ENCODE measurements around the gene CRYBB1.
A peak's percentile ranks its signal among the peaks of the same experiment; 100 is the strongest.

Gene CRYBB1
- 0 reads per million in 3 experiments for total RNA-seq

- no peak for DNase-seq
Observed at GRCh38 chr22:26617271-26618199, at the start of gene CRYBB1. CRYBB1 (minus strand) TSS chr22:26618027; CDS start chr22:26616319, 1,708 bp downstream.

- no peak for DNase-seq
Observed at GRCh38 chr22:26667140-26667539, 49.3 kb upstream of the CRYBB1 start.

- DNase-seq, result no peak
Observed at GRCh38 chr22:26665813-26666231, 48.0 kb upstream of the CRYBB1 start.

GRCh38 chr22:26663374-26663923 is 45.6 kb upstream of the CRYBB1 start:
- no peak for DNase-seq

GRCh38 chr22:26662160-26662559 is 44.3 kb upstream of the CRYBB1 start:
- DNase-seq, result no peak

GRCh38 chr22:26660961-26661578 is 43.2 kb upstream of the CRYBB1 start:
- DNase-seq, result no peak

GRCh38 chr22:26660356-26660755 is 42.5 kb upstream of the CRYBB1 start:
- no peak for DNase-seq

- DNase-seq, result peak; percentile 59
Observed at GRCh38 chr22:26658671-26659478, 41.0 kb upstream of the CRYBB1 start.

- DNase-seq, result no peak
Observed at GRCh38 chr22:26658161-26658560, 40.3 kb upstream of the CRYBB1 start.

GRCh38 chr22:26656891-26657851 is 39.3 kb upstream of the CRYBB1 start, which contains the start of gene MIAT:
MIAT (plus strand) TSS chr22:26657588.
- DNase-seq, result peak; percentile 63

GRCh38 chr22:26651815-26652214 is 34.0 kb upstream of the CRYBB1 start:
- no peak for DNase-seq

GRCh38 chr22:26650722-26651421 is 33.0 kb upstream of the CRYBB1 start:
- no peak for DNase-seq

- DNase-seq, result no peak
Observed at GRCh38 chr22:26648528-26649388, 30.9 kb upstream of the CRYBB1 start.

GRCh38 chr22:26648011-26648497 is 30.2 kb upstream of the CRYBB1 start:
- peak; percentile 36 for DNase-seq

- DNase-seq, result no peak
Observed at GRCh38 chr22:26646158-26646557, 28.3 kb upstream of the CRYBB1 start.

GRCh38 chr22:26643418-26644100 is 25.7 kb upstream of the CRYBB1 start:
- no peak for DNase-seq

- peak; percentile 56 for DNase-seq
Observed at GRCh38 chr22:26642465-26643417, 24.9 kb upstream of the CRYBB1 start.

- DNase-seq, result no peak
Observed at GRCh38 chr22:26636296-26636695, 18.5 kb upstream of the CRYBB1 start.

Data from central memory CD4-positive, alpha-beta T cell (primary cell).